Esophagus muscularis mucosa (tissue), 4 donors: ENCODE data around the gene ENOX1.

Experiments used
- EP300 ChIP-seq: sonication (generic); formaldehyde crosslinking; IDR thresholded peaks from one replicate; pipeline ENCODE4 v1.6.1; 2017; ENCODE audit warnings: antibody characterized with exemption
- POLR2A ChIP-seq: fragments of 450-650 bp; IDR thresholded peaks from one replicate; pipeline ENCODE4 v1.6.1; 2017; ENCODE audit warnings: antibody characterized with exemption, moderate library complexity, mild to moderate bottlenecking, low read depth
- POLR2AphosphoS5 ChIP-seq, 2 donors: sonication (generic); formaldehyde crosslinking; IDR thresholded peaks; one replicate each; pipeline ENCODE4 v1.6.1; 2017; ENCODE audit warnings: antibody characterized with exemption in 2 of 2
- TF ChIP-seq, protein P1 (sequence below), 3 experiments: fragments of 200-600 bp in 2 of 3; fragments of 450-650 bp in 1 of 3; sonication (generic) in 2 of 3; IDR thresholded peaks; one replicate each; pipeline ENCODE4 v1.5.1; 2017 to 2019; ENCODE audit warnings: antibody characterized with exemption in 3 of 3, mild to moderate bottlenecking in 2 of 3, moderate library complexity in 1 of 3

DNA sequence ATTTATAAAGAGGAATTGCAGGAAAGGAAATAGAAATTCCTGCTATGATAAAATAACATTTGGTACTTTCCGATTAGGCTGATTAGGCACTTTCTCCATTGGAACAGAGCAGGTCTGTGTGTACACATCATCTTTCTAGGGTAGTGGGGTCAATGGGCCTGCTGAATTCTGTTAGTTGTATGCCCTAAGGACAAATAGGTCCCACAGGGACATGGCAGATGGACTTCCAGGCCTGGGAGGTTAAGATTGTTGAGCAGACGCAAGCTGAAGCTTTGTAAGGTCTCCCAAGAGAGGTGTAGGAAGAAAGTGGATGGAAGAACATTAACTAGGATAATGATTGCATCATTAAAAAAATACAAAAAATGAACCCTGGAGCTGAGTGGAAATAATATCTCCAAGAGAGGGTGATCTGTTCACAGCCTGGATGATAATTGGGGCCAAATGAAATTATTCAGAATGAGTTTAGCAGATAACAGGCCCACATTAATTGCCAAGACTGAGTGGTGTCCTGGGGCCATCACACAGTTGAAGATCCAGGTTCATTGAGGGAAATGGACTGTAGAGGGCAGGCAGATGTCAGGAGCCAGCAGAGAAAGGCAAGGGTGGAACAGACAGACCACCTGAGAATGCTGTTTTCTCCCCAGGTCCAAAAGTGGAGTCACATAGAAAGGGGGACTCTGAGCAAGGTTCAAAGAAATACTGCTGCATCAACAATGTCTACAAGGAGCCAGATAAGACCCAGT is 548.3 kb downstream of the ENOX1 start:
- TF ChIP-seq POLR2A (no peak), EP300 (no peak), POLR2AphosphoS5 (IDR thresholded peaks at IDR 0.05) (no peak)
- TF ChIP-seq, protein P1, sequence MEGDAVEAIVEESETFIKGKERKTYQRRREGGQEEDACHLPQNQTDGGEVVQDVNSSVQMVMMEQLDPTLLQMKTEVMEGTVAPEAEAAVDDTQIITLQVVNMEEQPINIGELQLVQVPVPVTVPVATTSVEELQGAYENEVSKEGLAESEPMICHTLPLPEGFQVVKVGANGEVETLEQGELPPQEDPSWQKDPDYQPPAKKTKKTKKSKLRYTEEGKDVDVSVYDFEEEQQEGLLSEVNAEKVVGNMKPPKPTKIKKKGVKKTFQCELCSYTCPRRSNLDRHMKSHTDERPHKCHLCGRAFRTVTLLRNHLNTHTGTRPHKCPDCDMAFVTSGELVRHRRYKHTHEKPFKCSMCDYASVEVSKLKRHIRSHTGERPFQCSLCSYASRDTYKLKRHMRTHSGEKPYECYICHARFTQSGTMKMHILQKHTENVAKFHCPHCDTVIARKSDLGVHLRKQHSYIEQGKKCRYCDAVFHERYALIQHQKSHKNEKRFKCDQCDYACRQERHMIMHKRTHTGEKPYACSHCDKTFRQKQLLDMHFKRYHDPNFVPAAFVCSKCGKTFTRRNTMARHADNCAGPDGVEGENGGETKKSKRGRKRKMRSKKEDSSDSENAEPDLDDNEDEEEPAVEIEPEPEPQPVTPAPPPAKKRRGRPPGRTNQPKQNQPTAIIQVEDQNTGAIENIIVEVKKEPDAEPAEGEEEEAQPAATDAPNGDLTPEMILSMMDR (IDR thresholded peaks at IDR 0.05), result no peak
